HepG2 (cell line): ENCODE data around the gene MCAM. TPM values are rescaled to one million over a fixed set of nuclear protein-coding genes. Genes with fewer than 3 reads are reported as not detected.

Experiments used
- FOXO4 ChIP-seq: sonication (generic); formaldehyde crosslinking; conservative IDR thresholded peaks from 2 replicates; pipeline ENCODE4 v1.8.1; 2023; ENCODE audit warnings: missing genetic modification reagents
- GABPA ChIP-seq, 2 experiments: IDR thresholded peaks; 2 replicates each; pipeline ENCODE4 v1.6.1; 2011 to 2016; ENCODE audit warnings: low read depth in 2 of 2, low read length in 1 of 2, missing biosample characterization in 1 of 2, missing genetic modification characterization in 1 of 2
- GATAD2A ChIP-seq: IDR thresholded peaks from 2 replicates; pipeline ENCODE4 v1.6.1; 2016
- HDAC1 ChIP-seq: sonication (generic); formaldehyde crosslinking; IDR thresholded peaks from 2 replicates; pipeline ENCODE4 v1.5.1; 2020; ENCODE audit warnings: mild to moderate bottlenecking, missing genetic modification reagents
- HMGXB3 ChIP-seq: sonication (generic); formaldehyde crosslinking; IDR thresholded peaks from 2 replicates; pipeline ENCODE4 v1.4.0; 2020; ENCODE audit warnings: missing genetic modification reagents, borderline replicate concordance
- KDM5A ChIP-seq: fragments of 200-600 bp; sonication (generic); IDR thresholded peaks from 2 replicates; pipeline ENCODE4 v1.7.0; 2018; ENCODE audit warnings: antibody characterized with exemption, mild to moderate bottlenecking, low read length, borderline replicate concordance
- MIXL1 ChIP-seq: IDR thresholded peaks from 2 replicates; pipeline ENCODE4 v1.6.1; 2016
- NR2F6 ChIP-seq, 2 experiments: IDR thresholded peaks; 2 replicates each; pipeline ENCODE4 v1.6.1; 2016; ENCODE audit warnings: antibody characterized with exemption in 1 of 2, mild to moderate bottlenecking in 1 of 2
- RARA ChIP-seq: IDR thresholded peaks from 2 replicates; pipeline ENCODE4 v1.6.1; 2016; ENCODE audit warnings: missing genetic modification reagents, missing compliant biosample characterization
- SNAI1 ChIP-seq: sonication (generic); formaldehyde crosslinking; IDR thresholded peaks from 2 replicates; pipeline ENCODE4 v1.5.0; 2020; ENCODE audit warnings: mild to moderate bottlenecking, missing genetic modification reagents, borderline replicate concordance
- SP4 ChIP-seq: sonication (generic); formaldehyde crosslinking; IDR thresholded peaks from 2 replicates; pipeline ENCODE4 v1.8.1; 2023; ENCODE audit warnings: mild to moderate bottlenecking, missing genetic modification reagents
- ZBTB1 ChIP-seq: sonication (generic); formaldehyde crosslinking; IDR thresholded peaks from 2 replicates; pipeline ENCODE4 v1.4.0; 2020; ENCODE audit warnings: missing genetic modification reagents, borderline replicate concordance
- ZFYVE20 ChIP-seq: sonication (generic); formaldehyde crosslinking; IDR thresholded peaks from 2 replicates; pipeline ENCODE4 v1.8.0; 2023; ENCODE audit warnings: low read depth, mild to moderate bottlenecking, moderate library complexity, missing genetic modification reagents, borderline replicate concordance
- ZNF432 ChIP-seq: sonication (generic); formaldehyde crosslinking; IDR thresholded peaks from 2 replicates; pipeline ENCODE4 v1.5.0; 2020; ENCODE audit warnings: missing genetic modification reagents, mild to moderate bottlenecking, borderline replicate concordance
- ZNF598 ChIP-seq: sonication (generic); formaldehyde crosslinking; IDR thresholded peaks from 2 replicates; pipeline ENCODE4 v1.5.1; 2020; ENCODE audit warnings: mild to moderate bottlenecking, missing genetic modification reagents, borderline replicate concordance
- polyA plus RNA-seq, 8 experiments: library from polyadenylated mRNA; depleted of rRNA in 3 of 8; stranded (reverse) in 7 of 8; unstranded in 1 of 8; fragments of >200 nt; fragmentation: Illumina TruSeq in 4 of 8; extraction: Trizol in 4 of 8; gene quantifications; 2 replicates each; pipeline versions ENCODE4 v1.2.1 to v1.2.3, GENCODE V29; 2011 to 2016; ENCODE audit warnings: low read depth in 4 of 8, missing spikeins in 1 of 8, mixed read lengths in 1 of 8; ENCODE audit not compliant: insufficient read depth in 1 of 8
- total RNA-seq, 5 experiments: library from RNA; depleted of rRNA; stranded (reverse); fragments of >200 nt; fragmentation: Illumina TruSeq; extraction: Trizol; gene quantifications; 2 replicates each; pipeline ENCODE4 v1.2.3, GENCODE V29; 2016; ENCODE audit warnings: low read depth in 1 of 5
- TF ChIP-seq, protein P1 (sequence below): sonication (generic); formaldehyde crosslinking; IDR thresholded peaks from 2 replicates; pipeline ENCODE4 v1.4.0; 2020; ENCODE audit warnings: low read depth, missing genetic modification reagents
- TF ChIP-seq, protein P2 (sequence below): sonication (generic); formaldehyde crosslinking; IDR thresholded peaks from 2 replicates; pipeline ENCODE4 v1.4.0; 2020; ENCODE audit warnings: missing genetic modification reagents

The MCAM gene
- total and polyA plus RNA-seq, 2 of the 13 experiments (the other 11 are each of a cell fraction or from before 2014, with no cell fraction given) = 12.1 to 15.2 TPM

- TF ChIP-seq, protein P1, sequence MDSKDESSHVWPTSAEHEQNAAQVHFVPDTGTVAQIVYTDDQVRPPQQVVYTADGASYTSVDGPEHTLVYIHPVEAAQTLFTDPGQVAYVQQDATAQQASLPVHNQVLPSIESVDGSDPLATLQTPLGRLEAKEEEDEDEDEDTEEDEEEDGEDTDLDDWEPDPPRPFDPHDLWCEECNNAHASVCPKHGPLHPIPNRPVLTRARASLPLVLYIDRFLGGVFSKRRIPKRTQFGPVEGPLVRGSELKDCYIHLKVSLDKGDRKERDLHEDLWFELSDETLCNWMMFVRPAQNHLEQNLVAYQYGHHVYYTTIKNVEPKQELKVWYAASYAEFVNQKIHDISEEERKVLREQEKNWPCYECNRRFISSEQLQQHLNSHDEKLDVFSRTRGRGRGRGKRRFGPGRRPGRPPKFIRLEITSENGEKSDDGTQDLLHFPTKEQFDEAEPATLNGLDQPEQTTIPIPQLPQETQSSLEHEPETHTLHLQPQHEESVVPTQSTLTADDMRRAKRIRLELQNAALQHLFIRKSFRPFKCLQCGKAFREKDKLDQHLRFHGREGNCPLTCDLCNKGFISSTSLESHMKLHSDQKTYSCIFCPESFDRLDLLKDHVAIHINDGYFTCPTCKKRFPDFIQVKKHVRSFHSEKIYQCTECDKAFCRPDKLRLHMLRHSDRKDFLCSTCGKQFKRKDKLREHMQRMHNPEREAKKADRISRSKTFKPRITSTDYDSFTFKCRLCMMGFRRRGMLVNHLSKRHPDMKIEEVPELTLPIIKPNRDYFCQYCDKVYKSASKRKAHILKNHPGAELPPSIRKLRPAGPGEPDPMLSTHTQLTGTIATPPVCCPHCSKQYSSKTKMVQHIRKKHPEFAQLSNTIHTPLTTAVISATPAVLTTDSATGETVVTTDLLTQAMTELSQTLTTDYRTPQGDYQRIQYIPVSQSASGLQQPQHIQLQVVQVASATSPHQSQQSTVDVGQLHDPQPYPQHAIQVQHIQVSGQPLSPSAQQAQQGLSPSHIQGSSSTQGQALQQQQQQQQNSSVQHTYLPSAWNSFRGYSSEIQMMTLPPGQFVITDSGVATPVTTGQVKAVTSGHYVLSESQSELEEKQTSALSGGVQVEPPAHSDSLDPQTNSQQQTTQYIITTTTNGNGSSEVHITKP = no peak
- TF ChIP-seq, protein P2, sequence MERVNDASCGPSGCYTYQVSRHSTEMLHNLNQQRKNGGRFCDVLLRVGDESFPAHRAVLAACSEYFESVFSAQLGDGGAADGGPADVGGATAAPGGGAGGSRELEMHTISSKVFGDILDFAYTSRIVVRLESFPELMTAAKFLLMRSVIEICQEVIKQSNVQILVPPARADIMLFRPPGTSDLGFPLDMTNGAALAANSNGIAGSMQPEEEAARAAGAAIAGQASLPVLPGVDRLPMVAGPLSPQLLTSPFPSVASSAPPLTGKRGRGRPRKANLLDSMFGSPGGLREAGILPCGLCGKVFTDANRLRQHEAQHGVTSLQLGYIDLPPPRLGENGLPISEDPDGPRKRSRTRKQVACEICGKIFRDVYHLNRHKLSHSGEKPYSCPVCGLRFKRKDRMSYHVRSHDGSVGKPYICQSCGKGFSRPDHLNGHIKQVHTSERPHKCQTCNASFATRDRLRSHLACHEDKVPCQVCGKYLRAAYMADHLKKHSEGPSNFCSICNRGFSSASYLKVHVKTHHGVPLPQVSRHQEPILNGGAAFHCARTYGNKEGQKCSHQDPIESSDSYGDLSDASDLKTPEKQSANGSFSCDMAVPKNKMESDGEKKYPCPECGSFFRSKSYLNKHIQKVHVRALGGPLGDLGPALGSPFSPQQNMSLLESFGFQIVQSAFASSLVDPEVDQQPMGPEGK (CRISPR knock-in tag) = peak; percentile 69
- 0 out of 2 replicates have a peak, but pooled peaks have one; percentile 11 for TF ChIP-seq HMGXB3 (CRISPR knock-in tag)
- no peak for TF ChIP-seq NR2F6 (IDR thresholded peaks at IDR 0.05)
- TF ChIP-seq NR2F6 (CRISPR knock-in tag; IDR thresholded peaks at IDR 0.05) = 0 out of 2 replicates have a peak, but pooled peaks have one; percentile 38
- TF ChIP-seq HDAC1 (CRISPR knock-in tag) = no peak; the same call in 1 of the 2 replicates
- peak; percentile 82 for TF ChIP-seq GATAD2A
- no peak for TF ChIP-seq FOXO4 (CRISPR knock-in tag)
- peak; percentile 19; the same call in 1 of the 2 replicates for TF ChIP-seq MIXL1 (CRISPR knock-in tag)
- TF ChIP-seq SNAI1 (CRISPR knock-in tag) = no peak
- no peak for TF ChIP-seq ZBTB1 (CRISPR knock-in tag)
- TF ChIP-seq SP4 (CRISPR knock-in tag) = no peak
- TF ChIP-seq ZFYVE20 = no peak
- TF ChIP-seq ZNF432 = no peak
- no peak for TF ChIP-seq ZNF598 (CRISPR knock-in tag)
- peak; percentile 50 for TF ChIP-seq RARA (CRISPR knock-in tag)
- TF ChIP-seq GABPA (IDR thresholded peaks at IDR 0.05; ENCODE audit: low read depth, low read length) = no peak
- TF ChIP-seq GABPA (CRISPR knock-in tag; IDR thresholded peaks at IDR 0.05; ENCODE audit: low read depth) = no peak
- TF ChIP-seq KDM5A = no peak
Measured at GRCh38 chr11:119352857-119353260, 35.9 kb upstream of the MCAM start (continued).
